Measurements from ENCODE around the gene MYO1D. TPM values are rescaled to one million over a fixed set of nuclear protein-coding genes. Genes with fewer than 3 reads are reported as not detected.

Gene MYO1D
- total RNA-seq, 2 experiments from 2014 or later, result 0.09 to 0.89 TPM

DNA sequence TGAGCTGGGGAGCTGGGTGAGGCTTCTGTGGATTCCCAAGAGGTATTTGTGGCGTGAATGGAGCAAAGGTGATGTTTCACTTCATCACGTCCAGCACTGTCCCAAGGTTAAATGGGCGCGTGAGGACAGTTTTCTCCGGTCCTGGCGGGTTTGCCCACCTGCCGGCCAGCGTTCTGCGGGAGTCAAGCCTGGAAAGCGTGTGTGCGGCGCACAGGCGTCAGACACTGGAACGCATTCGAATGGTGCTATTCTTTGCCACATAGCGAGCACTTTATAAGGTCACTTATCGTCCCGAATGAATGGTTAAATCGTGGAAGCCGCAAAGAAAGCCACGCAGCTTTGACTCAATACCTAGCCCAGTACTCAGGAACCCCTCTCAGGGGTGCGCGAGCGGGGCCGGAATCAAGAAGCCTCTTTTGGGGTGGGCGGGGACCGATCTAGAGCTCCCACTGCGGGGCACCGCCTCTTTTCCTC lies 433.1 kb downstream of the MYO1D start:
- H3K36me3 ChIP-seq (ENCODE audit: insufficient read depth, low read length), result peaks cover 33% of the 10 kb centered on the region
- no peak for DNase-seq (ENCODE audit: low spot score)
- H3K4me3 ChIP-seq (ENCODE audit: low read depth, low read length, poor library complexity, severe bottlenecking), result peak overlapping the region; percentile 99
- H3K9me2 ChIP-seq (ENCODE audit: insufficient read depth, low read length), result no peaks in the 10 kb centered on the region
- intact Hi-C loops (cut with micrococcal nuclease; ENCODE audit: unreplicated experiment), result loop anchor here (1.0 to 5.0 kb wide), 2 partner anchors 94 to 192 kb away; partner anchors contain the start of gene ZNF207
- H4K20me1 ChIP-seq (ENCODE audit: insufficient read depth, low read length), result peaks cover 22% of the 10 kb centered on the region; the same call in 1 of the 2 replicates
- CTCF ChIA-PET (ENCODE audit: unreplicated experiment), result interaction anchor here (0.6 to 0.9 kb wide), 4 partner anchors 11 to 319 kb away, joined by 3 to 5 read pairs (median 3); no protein-coding TSS in a partner anchor
- peaks cover 25% of the 10 kb centered on the region for H3K4me1 ChIP-seq (ENCODE audit: insufficient read depth, low read length, poor library complexity, severe bottlenecking)
- POLR2A ChIA-PET, result interaction anchor here (0.6 to 1.1 kb wide), 4 partner anchors 15 to 145 kb away, joined by 3 to 6 read pairs (median 4); no protein-coding TSS in a partner anchor
- TF ChIP-seq, protein P1, sequence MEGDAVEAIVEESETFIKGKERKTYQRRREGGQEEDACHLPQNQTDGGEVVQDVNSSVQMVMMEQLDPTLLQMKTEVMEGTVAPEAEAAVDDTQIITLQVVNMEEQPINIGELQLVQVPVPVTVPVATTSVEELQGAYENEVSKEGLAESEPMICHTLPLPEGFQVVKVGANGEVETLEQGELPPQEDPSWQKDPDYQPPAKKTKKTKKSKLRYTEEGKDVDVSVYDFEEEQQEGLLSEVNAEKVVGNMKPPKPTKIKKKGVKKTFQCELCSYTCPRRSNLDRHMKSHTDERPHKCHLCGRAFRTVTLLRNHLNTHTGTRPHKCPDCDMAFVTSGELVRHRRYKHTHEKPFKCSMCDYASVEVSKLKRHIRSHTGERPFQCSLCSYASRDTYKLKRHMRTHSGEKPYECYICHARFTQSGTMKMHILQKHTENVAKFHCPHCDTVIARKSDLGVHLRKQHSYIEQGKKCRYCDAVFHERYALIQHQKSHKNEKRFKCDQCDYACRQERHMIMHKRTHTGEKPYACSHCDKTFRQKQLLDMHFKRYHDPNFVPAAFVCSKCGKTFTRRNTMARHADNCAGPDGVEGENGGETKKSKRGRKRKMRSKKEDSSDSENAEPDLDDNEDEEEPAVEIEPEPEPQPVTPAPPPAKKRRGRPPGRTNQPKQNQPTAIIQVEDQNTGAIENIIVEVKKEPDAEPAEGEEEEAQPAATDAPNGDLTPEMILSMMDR (conservative IDR thresholded peaks at IDR 0.05; ENCODE audit: low read length), result peak; percentile 92; the same call in 1 of the 2 replicates
- TF ChIP-seq EZH2phosphoT487 (IDR thresholded peaks at IDR 0.05; ENCODE audit: borderline replicate concordance, low read depth, low read length), result no peak
- peak overlapping the region; percentile 91; the same call in 1 of the 2 replicates for H2AFZ ChIP-seq (ENCODE audit: low read length)
- no TSS peak for BruUV-seq (replicated peaks)
- no peak overlapping the region for H3K27ac ChIP-seq (ENCODE audit: low read depth, low read length, poor library complexity, severe bottlenecking)
- H3K9me3 ChIP-seq (ENCODE audit: low read length), result no peaks in the 10 kb centered on the region
- peaks cover 45% of the 10 kb centered on the region for H3K79me2 ChIP-seq (ENCODE audit: insufficient read depth, low read depth, low read length)
- peak overlapping the region; percentile 79 for H3K4me2 ChIP-seq (ENCODE audit: low read length)

Small RNA genes lying within 50 kb of the gene (small RNA-seq; reads per million reads assigned to genes)
- gene RF00019, result not detected

Other genes starting within 250 kb of the MYO1D start
- gene TMEM98, start 51.0 kb upstream of the MYO1D start, total RNA-seq (2014; rRNA removed; shearing (Covaris generic)), result not detected in 2 replicates
- gene TMEM98, start 51.0 kb upstream of the MYO1D start, total RNA-seq (2022), result not detected in 2 replicates
- not detected in 2 replicates for gene SPACA3, start 114.7 kb upstream of the MYO1D start, total RNA-seq (2014; rRNA removed; shearing (Covaris generic))
- not detected in 2 replicates for gene SPACA3, start 114.7 kb upstream of the MYO1D start, total RNA-seq (2022)